ENCODE results near the gene TRIM26. TPM values are rescaled to one million over a fixed set of nuclear protein-coding genes. Genes with fewer than 3 reads are reported as not detected.

The TRIM26 gene
- total and polyA plus RNA-seq, 2 donors (not counting 3 experiments of a cell fraction or from before 2014, with no cell fraction given) = 30.4 to 34.5 TPM

DNA sequence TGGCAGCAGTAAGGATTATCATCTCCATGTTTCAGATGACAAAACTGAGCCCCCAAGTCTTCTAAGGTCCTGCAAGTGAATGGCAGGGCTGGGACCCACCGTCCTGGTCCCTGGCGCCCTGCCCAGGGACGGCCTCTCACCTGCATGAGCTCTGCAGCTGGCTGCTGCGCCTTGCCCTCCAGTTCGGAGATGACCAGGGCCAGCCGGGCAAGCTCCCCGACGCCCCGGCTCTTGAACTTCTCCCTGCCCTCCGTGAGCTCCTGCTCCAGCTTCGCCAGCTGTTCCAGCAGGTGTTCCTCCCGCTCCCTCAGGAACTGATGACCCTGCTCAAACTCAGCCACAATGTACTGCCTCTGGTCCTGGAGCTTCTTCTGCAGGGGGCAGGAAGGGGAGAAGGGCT, 16.8 kb downstream of the TRIM26 start:
- H3K36me3 ChIP-seq (ENCODE audit: control insufficient read depth in 2 of 2, extremely low read depth in 1 of 2, insufficient read depth in 2 of 2, low read length in 2 of 2) = peaks cover 14 to 27% of the 10 kb centered on the region in 2 experiments
- DNase-seq (ENCODE audit: low read depth, low spot score) (no peak), FAIRE-seq (no peak)
- H3K27ac ChIP-seq (ENCODE audit: insufficient read depth, low read depth, low read length) = no peak overlapping the region
- H3K4me3 ChIP-seq (replicated peaks in 1 of 3; ENCODE audit: insufficient read depth in 1 of 3, low read depth in 1 of 3, low read length in 3 of 3) = no peak overlapping the region
- ChIA-PET CTCF (no interaction called here), POLR2A (no interaction called here)
- no peak for TF ChIP-seq GATA2 (IDR thresholded peaks at IDR 0.05; ENCODE audit: insufficient read depth, insufficient read length, low read depth, low read length)
- TF ChIP-seq JUN (IDR thresholded peaks at IDR 0.05; ENCODE audit: borderline replicate concordance, insufficient read depth, insufficient read length, low read depth) = no peak
- TF ChIP-seq FOS (IDR thresholded peaks at IDR 0.05; ENCODE audit: borderline replicate concordance, insufficient read depth, low read length) = no peak
- no peak for TF ChIP-seq POLR2AphosphoS5 (IDR thresholded peaks at IDR 0.05; ENCODE audit: insufficient read depth, low read depth, low read length)
- TF ChIP-seq, protein P1, sequence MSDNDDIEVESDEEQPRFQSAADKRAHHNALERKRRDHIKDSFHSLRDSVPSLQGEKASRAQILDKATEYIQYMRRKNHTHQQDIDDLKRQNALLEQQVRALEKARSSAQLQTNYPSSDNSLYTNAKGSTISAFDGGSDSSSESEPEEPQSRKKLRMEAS (IDR thresholded peaks at IDR 0.05; ENCODE audit: insufficient read depth, insufficient read length) = no peak
- TF ChIP-seq EZH2 (IDR thresholded peaks at IDR 0.05; ENCODE audit: borderline replicate concordance, low read depth, low read length, severe bottlenecking) = no peak
- TF ChIP-seq POLR2A (IDR thresholded peaks at IDR 0.05; ENCODE audit: low read depth, low read length) = no peak
- TF ChIP-seq, protein P2, sequence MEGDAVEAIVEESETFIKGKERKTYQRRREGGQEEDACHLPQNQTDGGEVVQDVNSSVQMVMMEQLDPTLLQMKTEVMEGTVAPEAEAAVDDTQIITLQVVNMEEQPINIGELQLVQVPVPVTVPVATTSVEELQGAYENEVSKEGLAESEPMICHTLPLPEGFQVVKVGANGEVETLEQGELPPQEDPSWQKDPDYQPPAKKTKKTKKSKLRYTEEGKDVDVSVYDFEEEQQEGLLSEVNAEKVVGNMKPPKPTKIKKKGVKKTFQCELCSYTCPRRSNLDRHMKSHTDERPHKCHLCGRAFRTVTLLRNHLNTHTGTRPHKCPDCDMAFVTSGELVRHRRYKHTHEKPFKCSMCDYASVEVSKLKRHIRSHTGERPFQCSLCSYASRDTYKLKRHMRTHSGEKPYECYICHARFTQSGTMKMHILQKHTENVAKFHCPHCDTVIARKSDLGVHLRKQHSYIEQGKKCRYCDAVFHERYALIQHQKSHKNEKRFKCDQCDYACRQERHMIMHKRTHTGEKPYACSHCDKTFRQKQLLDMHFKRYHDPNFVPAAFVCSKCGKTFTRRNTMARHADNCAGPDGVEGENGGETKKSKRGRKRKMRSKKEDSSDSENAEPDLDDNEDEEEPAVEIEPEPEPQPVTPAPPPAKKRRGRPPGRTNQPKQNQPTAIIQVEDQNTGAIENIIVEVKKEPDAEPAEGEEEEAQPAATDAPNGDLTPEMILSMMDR (IDR thresholded peaks at IDR 0.05; ENCODE audit: extremely low read depth in 1 of 2, insufficient read depth in 1 of 2, low read depth in 1 of 2, low read length in 2 of 2) = no peak
- no peak for TF ChIP-seq MYC (IDR thresholded peaks at IDR 0.05; ENCODE audit: low read depth, low read length)
- no peaks in the 10 kb centered on the region for H3K9me3 ChIP-seq (replicated peaks; ENCODE audit: control insufficient read depth, insufficient read depth, low read length)
- H4K20me1 ChIP-seq (replicated peaks; ENCODE audit: control insufficient read depth, extremely low read depth, insufficient read depth, low read length) = no peaks in the 10 kb centered on the region
- no peaks in the 10 kb centered on the region for H3K27me3 ChIP-seq (ENCODE audit: control insufficient read depth in 2 of 2, insufficient read depth in 2 of 2, low read length in 2 of 2)
- intact Hi-C loops (cut with micrococcal nuclease) (no loop called here), dilution Hi-C loops (cut with MboI; ENCODE audit: extremely low pct_ligation_motif_present, low sequenced_read_pairs) (no loop called here)
- no peaks in the 10 kb centered on the region for H3K4me1 ChIP-seq (ENCODE audit: control insufficient read depth, extremely low read depth, insufficient read depth, low read length)
- no peak overlapping the region for H3K9ac ChIP-seq (replicated peaks; ENCODE audit: extremely low read depth, insufficient read depth, low read length)
- no TSS peak for BruUV-seq (replicated peaks)
- no peak overlapping the region for H3K4me2 ChIP-seq (ENCODE audit: insufficient read depth, low read length)
- no peak overlapping the region for H2AFZ ChIP-seq (ENCODE audit: low read depth, low read length)
- H3K9me1 ChIP-seq (replicated peaks; ENCODE audit: control insufficient read depth, extremely low read depth, insufficient read depth, low read length) = no peaks in the 10 kb centered on the region
- no peaks in the 10 kb centered on the region for H3K79me2 ChIP-seq (ENCODE audit: control insufficient read depth, insufficient read depth, low read length)
